ENCODE measurements around the gene GRIFIN. TPM values are rescaled to one million over a fixed set of nuclear protein-coding genes. Genes with fewer than 3 reads are reported as not detected.
A peak's percentile ranks its signal among the peaks of the same experiment; 100 is the strongest.

The GRIFIN gene
- total RNA-seq, 4 donors from 2014 or later, result not detected

DNA sequence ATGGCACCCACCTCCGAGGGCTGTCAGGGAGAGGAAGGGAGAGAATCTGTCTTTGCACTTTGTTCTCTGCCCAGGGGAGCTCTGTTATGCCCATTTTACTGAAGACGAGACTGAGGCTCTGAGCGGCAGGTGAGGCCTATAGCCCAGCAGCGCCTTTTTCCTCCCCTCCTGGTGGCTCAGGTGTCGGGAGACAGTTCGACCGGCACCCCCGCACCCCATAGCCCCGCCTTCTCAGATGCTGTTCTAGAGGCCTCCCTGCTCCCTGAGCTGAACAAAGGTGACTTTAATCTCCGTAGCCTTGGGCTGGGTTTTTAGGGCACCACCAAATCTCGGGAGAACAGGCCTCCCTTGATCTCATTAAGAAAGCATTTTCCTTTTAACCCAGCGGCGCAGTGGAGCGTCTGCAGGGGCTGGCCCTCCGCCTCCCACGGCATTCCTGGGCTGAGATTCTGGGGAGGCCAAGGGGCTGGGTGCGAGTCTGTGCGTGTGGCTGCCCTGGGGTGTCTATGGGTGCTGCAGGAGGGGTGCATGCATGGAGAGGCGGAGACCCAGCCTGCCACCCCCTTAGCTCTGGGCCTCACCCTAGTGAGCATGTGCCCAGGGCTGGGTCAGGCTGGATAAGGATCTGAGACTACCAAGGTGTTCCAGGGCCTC is 46.7 kb upstream of the GRIFIN start:
- no peak for DNase-seq
- Histone ChIP-seq H3K9me3 (no peaks in the 10 kb centered on the region), H3K27ac (peak overlapping the region; percentile 76 to 91 (median 83)), H3K27me3 (peaks cover 0 to 94% (median 5%) of the 10 kb centered on the region in 4 donors), H3K4me3 (peak overlapping the region; percentile 25 to 69 (median 60)), H3K36me3 (peaks cover 0 to 29% (median 6%) of the 10 kb centered on the region in 3 donors), H3K4me1 (peaks cover 70 to 97% (median 76%) of the 10 kb centered on the region in 3 donors)
- TF ChIP-seq POLR2A (IDR thresholded peaks at IDR 0.05), result no peak
- TF ChIP-seq CTCF (IDR thresholded peaks at IDR 0.05), result peak in 2 of 6 experiments; percentile 3 to 6
- intact Hi-C loops (cut with DNase I), result no loop called here
- WGBS, 2 donors, result 17% methylated on average over 1 of the region's 19 CpGs; no CpG with 5 or more reads in 1 of the 2 donors

DNA sequence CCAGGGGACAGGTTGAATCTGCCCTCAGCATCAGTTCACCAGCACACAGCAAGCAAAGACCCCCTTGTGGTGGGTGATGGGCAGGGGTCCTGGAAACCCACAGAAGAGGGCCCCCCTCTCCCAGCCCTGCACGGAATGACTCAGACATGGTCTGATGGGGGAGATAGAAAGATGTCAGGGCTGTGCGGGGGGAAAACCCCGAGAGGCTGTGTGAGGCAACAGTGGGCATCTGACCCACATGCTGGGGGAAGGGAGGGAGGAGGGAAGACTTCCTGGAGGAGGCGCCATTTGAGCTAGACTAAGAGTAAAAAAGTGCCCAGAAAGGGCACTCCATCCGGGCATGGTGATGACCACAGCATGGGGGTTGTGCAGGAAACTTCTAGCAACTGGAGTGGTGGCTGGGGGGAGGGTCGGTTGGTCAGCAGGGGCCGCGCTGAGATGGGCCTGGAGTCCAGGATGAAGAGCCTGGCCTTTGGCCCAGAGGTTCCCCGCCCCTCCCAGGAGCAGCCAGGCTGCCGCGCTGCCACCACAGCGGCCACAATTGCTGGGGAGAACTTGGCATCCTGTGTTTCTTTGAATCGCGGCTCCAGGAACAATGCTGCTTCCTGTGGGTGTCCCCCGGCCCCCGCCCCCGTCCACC is 45.9 kb upstream of the GRIFIN start:
- WGBS, 2 donors, result 9 to 19% methylated on average over 7 to 10 of the region's 17 CpGs
- peak overlapping the region; percentile 76 to 91 (median 83) for H3K27ac ChIP-seq
- no peak for TF ChIP-seq CTCF (IDR thresholded peaks at IDR 0.05)
- TF ChIP-seq POLR2A (IDR thresholded peaks at IDR 0.05), result peak in 1 of 4 donors; percentile 12
- no peaks in the 10 kb centered on the region for H3K9me3 ChIP-seq
- peaks cover 0 to 24% (median 5%) of the 10 kb centered on the region in 3 donors for H3K36me3 ChIP-seq
- intact Hi-C loops (cut with DNase I), result no loop called here
- no peak for DNase-seq
- peak overlapping the region; percentile 25 to 69 (median 60) for H3K4me3 ChIP-seq
- H3K4me1 ChIP-seq, result peaks cover 62 to 90% (median 69%) of the 10 kb centered on the region in 3 donors
- peaks cover 0 to 96% (median 5%) of the 10 kb centered on the region in 4 donors for H3K27me3 ChIP-seq

- TF ChIP-seq POLR2A (IDR thresholded peaks at IDR 0.05) (no peak), CTCF (IDR thresholded peaks at IDR 0.05) (no peak)
- H3K4me1 ChIP-seq, result peaks cover 55 to 82% (median 62%) of the 10 kb centered on the region in 3 donors
- DNase-seq, result no peak
- WGBS, 2 donors, result 30% methylated on average over 11 of the region's 21 CpGs; no CpG with 5 or more reads in 1 of the 2 donors
- H3K36me3 ChIP-seq, result peaks cover 0 to 17% (median 0%) of the 10 kb centered on the region in 3 donors
- H3K27ac ChIP-seq, result peak overlapping the region; percentile 76 to 91 (median 83)
- H3K4me3 ChIP-seq, result peak overlapping the region; percentile 25 to 69 (median 60)
- H3K9me3 ChIP-seq, result no peaks in the 10 kb centered on the region
- H3K27me3 ChIP-seq, result peaks cover 0 to 96% (median 5%) of the 10 kb centered on the region in 4 donors
- intact Hi-C loops (cut with DNase I), result no loop called here
Observed at GRCh38 chr7:2521341-2521745, 45.1 kb upstream of the GRIFIN start.

GRCh38 chr7:2520761-2521290 is 44.6 kb upstream of the GRIFIN start:
- H3K27ac ChIP-seq, result peak overlapping the region; percentile 76 to 91 (median 83)
- no peak for TF ChIP-seq CTCF (IDR thresholded peaks at IDR 0.05)
- no peak for TF ChIP-seq POLR2A (IDR thresholded peaks at IDR 0.05)
- intact Hi-C loops (cut with DNase I), result no loop called here
- peaks cover 0 to 11% (median 0%) of the 10 kb centered on the region in 3 donors for H3K36me3 ChIP-seq
- no peaks in the 10 kb centered on the region for H3K9me3 ChIP-seq
- WGBS, 2 donors, result 0% methylated on average over 1 to 4 of the region's 12 CpGs
- H3K4me1 ChIP-seq, result peaks cover 51 to 77% (median 57%) of the 10 kb centered on the region in 3 donors
- peaks cover 0 to 94% (median 5%) of the 10 kb centered on the region in 4 donors for H3K27me3 ChIP-seq
- peak overlapping the region; percentile 25 to 69 (median 60) for H3K4me3 ChIP-seq
- DNase-seq, result no peak
